Adipocyte (in vitro differentiated cells): ENCODE results near the gene STAC.

ENCODE experiments used
- DNase-seq: peaks from one replicate; pipeline ENCODE4 v3.0.0-alpha.2; 2015; ENCODE audit warnings: low read depth
- H3K27me3 ChIP-seq: replicated peaks from 2 replicates; pipeline ENCODE4 v1.7.0; 2013; ENCODE audit warnings: mild to moderate bottlenecking, low read length, moderate library complexity; ENCODE audit not compliant: control insufficient read depth, insufficient read depth
- H3K36me3 ChIP-seq: 2 replicates; pipeline ENCODE4 v1.7.0; 2013; ENCODE audit warnings: low read length, mild to moderate bottlenecking, moderate library complexity; ENCODE audit not compliant: control insufficient read depth, insufficient read depth, severe bottlenecking
- H3K4me1 ChIP-seq: 2 replicates; pipeline ENCODE4 v1.7.0; 2013; ENCODE audit warnings: mild to moderate bottlenecking, low read length, moderate library complexity; ENCODE audit not compliant: control insufficient read depth, insufficient read depth
- H3K4me3 ChIP-seq: 2 replicates; pipeline ENCODE4 v1.7.0; 2013; ENCODE audit warnings: mild to moderate bottlenecking, low read length, moderate library complexity
- H3K9ac ChIP-seq: 2 replicates; pipeline ENCODE4 v1.7.0; 2013; ENCODE audit warnings: mild to moderate bottlenecking, low read length, moderate library complexity
- H3K9me3 ChIP-seq: 2 replicates; pipeline ENCODE4 v1.7.0; 2013; ENCODE audit warnings: mild to moderate bottlenecking, low read length, moderate library complexity; ENCODE audit not compliant: control insufficient read depth

STAC gene

GRCh38 chr3:36480911-36481648 lies 100.8 kb downstream of the STAC start:
- Histone ChIP-seq H3K36me3 (no peaks in the 10 kb centered on the region), H3K4me3 (no peak overlapping the region), H3K9me3 (peaks cover 3% of the 10 kb centered on the region), H3K27me3 (no peaks in the 10 kb centered on the region), H3K9ac (no peak overlapping the region), H3K4me1 (peaks cover 21% of the 10 kb centered on the region)
- DNase-seq = peak; percentile 60

GRCh38 chr3:36482256-36482655 lies 102.0 kb downstream of the STAC start:
- DNase-seq = no peak
- Histone ChIP-seq H3K4me3 (no peak overlapping the region), H3K27me3 (no peaks in the 10 kb centered on the region), H3K36me3 (no peaks in the 10 kb centered on the region), H3K9ac (no peak overlapping the region), H3K9me3 (peaks cover 3% of the 10 kb centered on the region), H3K4me1 (peaks cover 10% of the 10 kb centered on the region)

DNA sequence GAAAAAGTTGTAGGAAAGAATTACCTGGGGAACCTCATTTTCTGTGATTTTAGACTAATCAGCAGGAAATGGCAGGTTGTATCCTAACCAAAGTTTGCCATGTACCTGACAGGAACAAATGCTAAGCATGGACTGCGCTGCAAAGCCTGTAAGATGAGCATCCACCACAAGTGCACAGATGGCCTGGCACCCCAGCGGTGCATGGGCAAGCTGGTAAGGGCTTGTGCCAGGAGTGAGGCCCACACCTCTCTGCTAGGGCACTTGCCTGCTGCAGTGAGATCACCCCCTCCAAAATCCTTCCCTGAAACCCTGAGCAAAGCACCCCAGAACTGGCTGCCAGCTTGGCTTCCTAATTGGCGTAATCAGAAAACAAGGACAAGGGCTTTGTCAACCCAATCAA lies 102.6 kb downstream of the STAC start:
- H3K27me3 ChIP-seq = no peaks in the 10 kb centered on the region
- DNase-seq = no peak
- H3K9me3 ChIP-seq = peaks cover 3% of the 10 kb centered on the region
- peaks cover 3% of the 10 kb centered on the region for H3K4me1 ChIP-seq
- H3K9ac ChIP-seq = no peak overlapping the region
- no peaks in the 10 kb centered on the region for H3K36me3 ChIP-seq
- H3K4me3 ChIP-seq = no peak overlapping the region

DNA sequence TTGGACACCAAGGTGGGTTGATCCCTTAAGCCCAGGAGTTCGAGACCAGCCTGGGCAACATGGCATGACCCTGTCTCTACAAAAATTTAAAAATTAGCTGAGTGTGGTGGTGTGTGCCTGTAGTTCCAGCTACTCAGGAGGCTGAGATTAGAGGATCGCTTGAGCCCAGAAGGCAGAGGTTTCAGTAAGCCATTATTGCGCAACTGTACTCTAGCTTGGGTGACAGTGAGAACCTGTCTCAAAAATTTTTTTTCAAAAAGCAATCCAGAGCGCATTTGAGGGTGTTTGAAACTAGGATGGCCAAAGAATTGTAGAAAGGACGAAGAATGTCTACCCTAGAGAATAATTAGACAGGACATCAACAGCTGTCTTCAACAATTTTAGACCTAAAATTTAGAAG lies 103.4 kb downstream of the STAC start:
- Histone ChIP-seq H3K36me3 (no peaks in the 10 kb centered on the region), H3K9ac (no peak overlapping the region), H3K27me3 (no peaks in the 10 kb centered on the region), H3K4me3 (no peak overlapping the region), H3K4me1 (peaks cover 4% of the 10 kb centered on the region), H3K9me3 (peaks cover 3% of the 10 kb centered on the region)
- no peak for DNase-seq

DNA sequence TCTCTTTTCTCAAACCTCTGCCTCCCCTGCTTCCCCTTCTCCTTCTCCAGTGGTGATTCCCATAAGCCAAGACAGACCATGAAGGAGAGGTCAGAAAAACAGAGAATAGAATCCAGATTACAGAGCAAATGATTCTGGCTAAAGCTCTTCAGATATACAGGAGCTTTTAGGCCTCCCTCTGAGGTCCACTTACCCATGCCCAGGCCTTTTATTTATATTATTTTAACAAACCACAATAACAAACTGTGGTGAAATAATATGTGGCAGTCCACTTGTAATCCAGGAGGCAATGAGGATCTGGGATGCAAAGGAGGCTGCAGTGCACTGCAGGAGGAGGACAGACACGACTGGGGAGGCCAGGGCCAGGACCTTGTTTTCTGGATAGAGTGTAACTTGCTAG lies 104.1 kb downstream of the STAC start:
- H3K27me3 ChIP-seq = no peaks in the 10 kb centered on the region
- H3K4me1 ChIP-seq = peaks cover 4% of the 10 kb centered on the region
- no peak overlapping the region for H3K4me3 ChIP-seq
- no peaks in the 10 kb centered on the region for H3K36me3 ChIP-seq
- no peak for DNase-seq
- peaks cover under 1% of the 10 kb centered on the region for H3K9me3 ChIP-seq
- H3K9ac ChIP-seq = no peak overlapping the region

GRCh38 chr3:36486009-36486795 lies 105.9 kb downstream of the STAC start:
- H3K9ac ChIP-seq = no peak overlapping the region
- H3K27me3 ChIP-seq = no peaks in the 10 kb centered on the region
- H3K4me1 ChIP-seq = peaks cover 18% of the 10 kb centered on the region
- no peaks in the 10 kb centered on the region for H3K9me3 ChIP-seq
- no peak overlapping the region for H3K4me3 ChIP-seq
- DNase-seq = no peak
- H3K36me3 ChIP-seq = no peaks in the 10 kb centered on the region

- H3K4me3 ChIP-seq = no peak overlapping the region
- H3K27me3 ChIP-seq = no peaks in the 10 kb centered on the region
- no peak for DNase-seq
- peaks cover 22% of the 10 kb centered on the region for H3K4me1 ChIP-seq
- H3K9ac ChIP-seq = no peak overlapping the region
- H3K36me3 ChIP-seq = no peaks in the 10 kb centered on the region
- H3K9me3 ChIP-seq = no peaks in the 10 kb centered on the region
Measured at GRCh38 chr3:36487616-36488015, 107.3 kb downstream of the STAC start.

DNA sequence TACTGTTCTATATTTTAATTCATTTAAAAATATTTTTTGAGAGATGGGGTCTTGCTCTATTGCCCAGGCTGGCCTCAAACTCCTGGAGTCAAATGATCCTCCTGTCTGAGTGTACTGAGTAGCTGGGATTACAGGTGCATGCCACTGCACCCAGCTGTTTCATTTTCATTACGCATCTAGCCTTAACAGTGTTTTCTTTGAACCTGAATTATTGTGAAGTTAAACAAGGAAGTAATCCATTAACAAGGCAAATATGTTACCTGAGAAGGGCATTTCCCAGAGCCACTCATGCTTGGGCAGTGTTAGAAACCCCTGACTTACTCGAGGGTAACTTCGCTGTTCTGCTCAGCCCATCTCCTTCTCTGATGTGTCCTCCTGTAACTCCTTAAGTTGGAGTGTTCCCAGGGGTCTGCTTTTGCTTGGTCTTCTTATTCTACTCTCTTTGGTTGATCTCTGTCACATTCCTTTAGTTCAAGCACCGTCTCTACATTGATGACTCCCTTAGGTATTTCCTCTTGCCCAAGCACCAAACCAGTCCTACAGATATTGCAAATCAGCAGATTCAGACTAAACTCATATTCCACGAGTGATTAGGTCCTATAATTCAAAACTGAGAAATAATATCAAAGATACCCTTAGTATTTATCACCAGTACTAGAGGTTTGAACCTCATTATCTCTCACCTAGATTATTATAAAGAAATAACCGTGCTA lies 107.9 kb downstream of the STAC start:
- H3K36me3 ChIP-seq = no peaks in the 10 kb centered on the region
- DNase-seq = peak; percentile 37
- H3K9ac ChIP-seq = no peak overlapping the region
- H3K9me3 ChIP-seq = no peaks in the 10 kb centered on the region
- peaks cover 22% of the 10 kb centered on the region for H3K4me1 ChIP-seq
- H3K4me3 ChIP-seq = no peak overlapping the region
- H3K27me3 ChIP-seq = no peaks in the 10 kb centered on the region

GRCh38 chr3:36489101-36489500 lies 108.8 kb downstream of the STAC start:
- Histone ChIP-seq H3K4me1 (peaks cover 23% of the 10 kb centered on the region), H3K36me3 (no peaks in the 10 kb centered on the region), H3K9ac (no peak overlapping the region), H3K4me3 (no peak overlapping the region), H3K9me3 (no peaks in the 10 kb centered on the region), H3K27me3 (no peaks in the 10 kb centered on the region)
- DNase-seq = no peak

DNA sequence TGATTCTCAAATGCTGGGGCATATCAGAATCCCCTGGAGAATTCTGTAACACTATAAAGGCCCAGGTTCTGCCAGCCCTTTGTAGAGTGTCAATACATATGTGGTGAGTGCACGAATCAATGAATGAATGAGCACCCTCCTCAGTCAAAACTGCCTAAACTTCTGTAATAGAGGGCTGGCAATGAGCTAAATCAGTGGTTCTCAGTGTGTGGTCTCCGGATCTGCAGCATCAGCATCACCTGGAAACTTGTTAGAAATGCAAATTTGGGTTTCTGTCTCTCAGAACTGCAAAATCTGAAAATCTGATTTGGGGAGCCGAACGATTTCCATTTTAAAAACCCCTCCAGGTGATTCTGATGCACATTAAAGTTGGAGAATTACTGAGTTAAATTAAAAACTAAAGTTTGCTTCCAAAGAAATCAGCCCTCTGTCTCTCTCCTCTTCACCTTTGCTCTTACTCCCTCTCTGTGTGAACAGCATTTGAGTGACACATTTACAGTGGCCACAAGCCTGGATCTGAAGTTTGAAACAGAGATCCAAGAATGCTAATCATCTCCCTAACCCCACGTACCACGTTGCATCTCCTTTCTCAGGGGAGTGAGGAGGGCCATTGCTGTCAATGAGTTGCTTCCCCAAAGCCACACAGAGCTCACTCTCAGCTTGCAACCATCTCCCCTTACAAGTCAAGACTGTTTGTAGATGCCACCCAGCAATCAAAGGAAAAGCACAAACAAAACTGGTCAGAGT lies 109.5 kb downstream of the STAC start:
- H3K36me3 ChIP-seq = no peaks in the 10 kb centered on the region
- H3K4me1 ChIP-seq = peaks cover 31% of the 10 kb centered on the region
- H3K27me3 ChIP-seq = no peaks in the 10 kb centered on the region
- no peak for DNase-seq
- no peaks in the 10 kb centered on the region for H3K9me3 ChIP-seq
- H3K9ac ChIP-seq = no peak overlapping the region
- no peak overlapping the region for H3K4me3 ChIP-seq

DNA sequence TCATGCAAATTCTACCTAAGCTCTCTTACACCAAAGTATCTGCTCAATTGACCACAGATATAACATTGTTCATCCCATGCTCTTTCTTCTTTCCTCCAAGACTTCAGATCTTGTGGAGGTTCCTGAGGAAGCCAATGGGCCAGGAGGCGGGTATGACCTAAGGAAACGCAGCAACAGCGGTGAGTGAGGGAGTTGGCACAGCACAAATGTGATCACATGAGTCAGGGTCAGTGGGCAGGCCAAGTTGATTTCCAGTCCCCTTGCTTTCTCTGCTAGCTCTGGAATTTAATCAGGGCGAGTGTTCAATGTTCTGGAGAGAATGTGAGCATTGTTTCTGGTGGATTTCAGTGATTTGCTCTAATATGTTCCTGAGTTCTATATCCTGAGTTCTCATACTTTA lies 112.7 kb downstream of the STAC start:
- Histone ChIP-seq H3K27me3 (no peaks in the 10 kb centered on the region), H3K9ac (no peak overlapping the region), H3K4me1 (peaks cover 57% of the 10 kb centered on the region), H3K4me3 (no peak overlapping the region), H3K36me3 (no peaks in the 10 kb centered on the region), H3K9me3 (no peaks in the 10 kb centered on the region)
- DNase-seq = no peak
